GM18873 (cell line): ENCODE measurements around the gene SPPL3.

Experiments
- ATAC-seq: cut with Tn5 transposase; IDR thresholded peaks from one replicate; pipeline ENCODE4 v1.9.1; 2021; ENCODE audit warnings: mild to moderate bottlenecking, moderate library complexity, moderate number of reproducible peaks; ENCODE audit not compliant: unreplicated experiment, low FRiP score

SPPL3 gene

DNA sequence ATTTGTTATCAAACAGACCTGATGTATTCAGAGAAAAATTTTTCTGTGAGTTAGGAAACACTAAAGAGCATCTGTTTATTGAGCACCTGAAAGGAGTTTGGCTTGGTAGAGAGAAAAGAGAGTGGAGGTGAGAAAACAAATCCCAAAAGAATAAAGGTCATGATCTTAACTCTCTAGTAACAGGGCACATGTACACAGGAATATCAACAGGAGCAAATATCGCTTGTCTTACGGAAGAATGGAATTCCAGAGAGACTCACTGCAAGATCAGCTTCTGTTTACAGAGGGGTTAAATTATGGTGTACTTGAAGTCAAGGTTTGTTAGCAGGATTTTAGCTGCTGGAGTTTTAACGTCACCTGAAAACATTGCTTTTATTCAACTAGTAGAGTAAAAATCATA is 78.8 kb downstream of the SPPL3 start:
- no peak for ATAC-seq

DNA sequence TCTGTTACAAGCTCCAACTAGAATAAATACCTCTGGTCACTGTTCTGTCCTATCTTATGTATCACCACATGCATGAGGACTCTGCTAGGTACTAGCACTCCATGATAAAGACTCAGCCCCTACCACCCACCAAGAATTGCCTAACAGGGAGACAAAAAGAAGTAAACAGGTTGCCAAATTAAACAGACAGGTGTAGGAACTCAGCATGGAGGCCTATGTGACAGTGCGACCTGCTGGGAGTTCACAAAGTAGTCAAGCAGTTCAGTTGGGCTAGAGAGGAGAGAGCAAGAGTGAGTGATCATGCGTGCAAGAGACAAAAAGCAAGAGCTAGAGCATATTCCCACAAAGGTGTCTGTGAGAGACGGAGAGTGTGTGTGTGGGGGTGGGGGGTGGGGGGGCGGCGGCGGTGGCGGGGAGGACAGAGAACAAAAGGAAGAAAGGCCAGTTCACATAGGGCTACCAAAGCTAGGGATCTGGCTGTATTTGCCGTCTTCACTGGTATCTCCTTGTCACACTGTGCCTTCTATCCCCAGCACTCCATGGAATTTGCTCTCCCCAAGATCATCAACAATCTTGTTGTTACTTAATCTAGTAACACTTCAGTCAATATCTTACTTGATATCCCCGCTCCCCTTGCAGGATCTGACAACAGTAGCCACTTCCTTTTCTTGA is 81.2 kb downstream of the SPPL3 start:
- no peak for ATAC-seq

DNA sequence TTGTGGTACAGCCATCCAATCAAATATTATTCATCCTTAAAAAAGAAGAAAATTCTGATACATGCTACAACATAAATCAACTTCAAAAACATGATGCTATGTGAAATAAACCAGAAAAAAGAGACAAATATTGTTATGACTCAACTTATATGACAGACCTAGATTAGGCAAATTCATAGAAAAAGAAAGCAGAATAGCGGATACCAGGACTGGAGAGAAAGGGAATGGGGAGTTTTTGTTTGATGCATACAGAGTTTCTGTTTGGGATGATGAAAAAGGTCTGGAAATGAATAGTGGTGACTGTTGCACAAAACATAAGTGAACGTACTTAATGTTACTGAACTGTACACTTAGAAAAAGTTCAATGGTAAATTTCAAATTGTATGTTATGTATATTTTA is 82.3 kb downstream of the SPPL3 start:
- no peak for ATAC-seq

DNA sequence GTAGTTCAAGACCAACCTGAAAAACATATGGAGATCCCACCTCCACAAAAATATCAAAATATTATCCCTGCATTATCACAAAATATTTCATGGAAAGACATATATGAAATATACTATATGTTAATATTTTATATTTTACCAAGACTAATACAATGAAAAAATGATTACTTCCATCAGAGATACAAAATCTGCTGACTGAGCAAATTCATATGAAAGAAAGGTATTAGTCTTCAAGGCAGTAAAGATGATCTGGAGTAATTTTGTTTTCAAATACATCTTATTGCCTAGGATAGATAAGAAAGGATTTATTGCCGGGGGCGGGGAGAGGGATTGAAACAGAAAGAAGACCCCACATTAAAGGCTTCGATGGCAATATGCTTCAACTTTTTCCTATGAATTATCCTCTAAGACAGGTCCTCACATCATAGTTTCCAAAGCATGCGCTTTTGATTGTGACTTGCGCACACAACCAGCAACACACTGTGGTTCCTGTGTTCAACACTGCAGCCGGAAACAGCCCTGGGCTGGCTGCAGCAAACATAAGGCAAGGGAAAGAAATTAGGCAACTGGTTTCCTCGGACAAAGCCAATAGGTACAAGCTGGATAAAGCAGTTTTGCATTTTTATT is 83.2 kb downstream of the SPPL3 start:
- no peak for ATAC-seq

DNA sequence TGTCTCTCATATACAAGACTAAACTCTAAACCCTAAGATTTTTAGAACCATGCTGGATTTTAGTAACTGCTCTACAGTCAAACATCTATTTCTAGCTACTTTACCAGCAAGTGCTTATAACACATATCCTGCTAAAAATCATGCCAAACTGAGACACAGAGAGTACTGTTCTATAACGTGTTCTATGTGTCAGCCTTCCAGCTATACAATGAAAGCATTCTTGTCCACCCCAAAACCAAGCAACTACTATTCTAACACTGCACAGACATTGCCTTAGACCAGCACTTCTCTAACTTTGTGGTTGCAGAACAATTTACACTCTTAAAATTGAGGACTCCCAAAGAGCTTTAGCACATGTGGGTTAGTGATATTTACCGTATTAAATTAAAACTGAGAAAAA is 85.7 kb downstream of the SPPL3 start:
- ATAC-seq = no peak

DNA sequence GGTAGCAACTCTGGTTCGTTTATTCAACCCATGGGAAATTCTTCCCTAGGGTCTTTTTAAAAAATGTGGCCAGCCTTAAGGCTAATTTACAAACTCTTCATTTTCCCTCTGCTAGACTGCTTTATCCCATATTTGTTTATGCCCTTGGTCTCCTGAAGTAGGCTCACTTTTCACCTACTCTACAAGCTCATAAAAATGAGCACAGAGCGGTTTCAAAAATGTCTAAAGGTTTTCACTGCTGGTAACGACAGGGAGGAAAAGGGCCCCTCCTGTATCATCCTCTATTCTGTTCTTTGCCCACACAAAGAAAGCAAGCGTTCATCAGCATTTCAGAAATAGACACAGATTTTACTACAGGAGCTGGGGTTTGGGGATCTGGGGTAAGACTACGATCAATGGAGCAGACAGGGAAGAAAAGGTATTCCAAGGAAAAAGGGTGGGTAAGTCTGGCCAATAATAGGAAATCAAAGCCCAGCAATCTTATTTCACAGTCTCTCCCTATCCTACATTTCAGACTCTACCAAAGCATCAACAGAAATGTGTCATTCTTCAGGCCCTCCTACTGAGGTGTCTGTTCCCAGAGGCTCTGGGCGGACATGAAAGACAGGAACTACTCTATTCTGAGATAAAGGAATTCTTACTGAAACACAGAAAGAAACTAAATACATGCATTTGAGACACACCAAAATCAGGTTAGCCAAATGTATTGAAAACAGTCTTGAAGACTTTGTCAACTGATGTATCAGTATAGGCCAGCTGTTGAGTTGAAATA is 86.4 kb downstream of the SPPL3 start:
- ATAC-seq = no peak

DNA sequence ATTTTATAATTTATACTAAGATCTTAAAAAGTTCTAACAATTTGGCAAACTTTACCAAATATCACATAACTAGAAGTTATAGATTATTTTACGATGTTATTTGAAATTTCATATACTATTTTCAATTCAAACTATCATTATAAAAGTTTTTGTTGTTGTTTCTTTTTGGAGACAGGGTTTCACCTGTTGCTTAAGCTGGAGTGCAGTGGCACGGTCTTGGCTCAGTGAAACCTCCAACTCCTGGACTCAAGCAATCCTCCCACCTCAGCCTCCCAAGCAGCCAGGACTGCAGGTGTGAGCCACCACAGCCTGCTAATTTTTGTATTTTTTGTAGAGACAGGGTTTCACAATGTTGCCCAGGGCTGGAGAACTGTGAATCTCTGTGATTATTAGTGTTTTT is 87.8 kb downstream of the SPPL3 start:
- no peak for ATAC-seq

DNA sequence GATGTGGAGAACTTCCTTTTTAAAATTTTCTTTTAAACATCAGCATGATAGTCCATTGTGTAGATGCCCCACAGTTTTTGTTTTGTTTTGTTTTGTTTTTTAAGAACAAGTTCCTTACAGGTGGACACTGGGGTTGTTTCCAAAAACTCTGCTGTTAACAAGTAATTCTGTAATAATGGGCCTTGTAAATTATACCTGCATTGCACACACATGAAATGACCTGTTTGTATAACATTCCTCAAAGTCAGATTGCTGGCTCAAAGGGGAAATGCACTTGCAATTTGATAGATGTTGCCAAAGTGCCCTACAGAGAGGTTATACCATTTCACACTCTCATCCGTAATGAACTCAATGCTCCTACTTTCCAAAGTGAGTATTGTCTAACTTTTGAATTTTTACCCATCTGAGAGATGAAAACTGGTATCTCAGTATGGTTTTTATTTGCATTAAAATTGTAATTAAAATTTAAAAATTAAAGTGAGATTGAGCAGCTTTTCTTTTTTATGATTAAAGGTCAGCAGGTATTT is 89.2 kb downstream of the SPPL3 start:
- no peak for ATAC-seq

DNA sequence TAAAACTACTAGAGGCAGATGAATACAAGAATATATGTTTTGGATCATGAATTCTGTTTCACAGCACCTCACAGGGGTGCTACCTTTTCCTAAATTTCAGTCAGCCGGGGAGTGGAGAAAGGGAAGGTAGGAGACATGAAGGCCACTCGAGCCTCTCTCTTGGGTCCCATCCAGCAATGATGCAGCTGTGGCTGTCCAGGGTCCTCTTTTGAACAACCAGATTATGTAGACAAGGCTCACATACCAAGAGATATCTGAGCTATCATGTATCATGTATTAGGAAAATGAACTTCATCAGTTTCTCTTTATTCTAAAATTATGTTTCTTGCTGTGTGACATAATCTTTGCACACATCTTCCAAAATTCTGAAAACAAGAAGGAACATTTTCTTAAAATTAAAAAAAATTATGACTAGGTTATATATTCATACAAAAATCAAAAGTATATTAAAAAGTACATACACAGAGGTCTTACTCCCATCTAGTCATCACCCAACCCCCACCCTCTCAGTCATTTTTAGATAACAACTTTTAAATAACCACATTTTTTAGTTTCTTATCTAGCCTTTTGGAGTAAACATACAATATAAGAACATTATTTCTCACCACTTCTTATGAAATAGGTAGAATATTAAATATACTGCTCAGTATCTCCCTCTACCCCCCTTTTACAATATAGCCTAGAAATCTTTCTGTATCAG is 89.8 kb downstream of the SPPL3 start:
- no peak for ATAC-seq

DNA sequence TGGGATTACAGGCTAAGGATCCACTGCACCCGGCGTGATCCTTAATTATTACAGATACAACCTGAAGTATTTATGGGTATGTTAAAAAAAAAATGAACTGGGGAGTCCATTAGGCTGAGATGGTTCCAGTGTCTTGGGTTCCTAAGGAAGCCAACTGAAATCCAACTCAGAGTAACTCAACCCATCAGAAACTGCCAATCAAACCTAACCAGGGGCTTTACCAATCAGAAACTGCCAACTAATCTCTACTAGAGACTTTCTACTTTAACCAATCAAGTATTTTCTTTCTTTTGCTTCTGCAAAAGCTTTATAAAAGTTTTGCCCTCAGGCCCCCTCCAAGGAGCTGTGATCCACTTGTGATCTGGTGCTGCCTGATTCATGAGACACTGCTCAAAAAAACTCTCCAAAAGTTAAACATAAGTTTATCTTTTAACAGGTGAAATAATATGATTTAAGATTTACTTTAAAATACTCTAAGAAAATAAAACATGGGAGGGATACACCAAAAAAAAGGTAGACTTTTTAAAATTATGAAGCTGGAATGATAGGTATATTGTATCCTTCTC is 90.5 kb downstream of the SPPL3 start:
- ATAC-seq = no peak

DNA sequence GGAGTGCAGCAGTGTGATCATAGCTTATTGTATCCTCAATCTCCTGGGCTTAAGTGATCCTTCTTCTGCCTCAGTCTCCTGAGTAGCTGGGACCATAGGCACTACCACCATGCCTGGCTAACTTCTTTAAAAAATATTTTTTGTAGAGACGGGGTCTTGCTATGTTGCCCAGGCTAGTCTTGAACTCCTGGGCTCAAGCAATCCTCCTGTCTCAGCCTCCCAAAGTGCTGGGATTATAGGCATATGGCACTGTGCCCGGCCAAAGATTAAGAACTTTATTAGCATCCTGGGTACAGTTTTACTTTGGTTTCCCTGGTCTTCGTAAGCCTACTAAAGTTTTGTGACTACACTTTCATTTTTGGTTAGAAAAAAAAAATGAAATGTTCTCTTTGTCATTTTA is 94.1 kb downstream of the SPPL3 start:
- ATAC-seq = no peak

DNA sequence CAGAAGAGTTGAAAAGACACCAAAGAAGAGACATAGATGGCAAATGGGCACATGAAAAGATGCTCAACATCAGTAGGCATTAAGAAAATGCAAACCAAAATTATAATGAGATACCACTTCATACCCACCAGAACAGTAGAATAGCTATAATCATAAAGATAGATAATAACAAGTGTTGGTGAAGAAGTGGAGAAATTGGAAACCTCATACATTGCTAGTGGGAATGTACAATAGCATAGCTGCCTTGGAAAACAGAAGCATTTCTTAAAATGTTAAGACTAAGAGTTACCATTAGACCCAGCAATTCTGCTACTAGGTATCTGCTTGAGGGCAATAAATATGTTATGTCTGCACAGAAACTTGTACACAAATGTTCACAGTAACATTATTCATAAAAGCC is 99.7 kb downstream of the SPPL3 start:
- ATAC-seq = no peak

DNA sequence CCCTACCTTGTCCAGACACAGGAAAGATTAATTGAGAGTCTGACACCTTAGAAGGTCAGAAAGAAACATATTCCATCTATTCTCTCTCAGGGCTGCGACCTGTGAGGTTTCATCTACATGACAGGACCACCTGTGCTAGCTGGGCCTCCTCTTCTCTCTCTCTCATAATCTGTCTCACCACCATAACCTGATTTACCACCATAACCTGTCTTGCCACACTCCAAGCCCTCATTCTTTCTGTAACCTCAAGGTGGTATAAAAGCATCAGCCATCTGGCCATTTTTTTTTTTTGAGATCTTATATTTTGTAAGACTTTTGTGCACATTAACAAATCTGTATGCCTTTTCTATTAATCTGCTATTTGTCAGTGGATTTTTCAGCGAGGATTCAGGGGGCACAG is 103.0 kb downstream of the SPPL3 start:
- no peak for ATAC-seq

DNA sequence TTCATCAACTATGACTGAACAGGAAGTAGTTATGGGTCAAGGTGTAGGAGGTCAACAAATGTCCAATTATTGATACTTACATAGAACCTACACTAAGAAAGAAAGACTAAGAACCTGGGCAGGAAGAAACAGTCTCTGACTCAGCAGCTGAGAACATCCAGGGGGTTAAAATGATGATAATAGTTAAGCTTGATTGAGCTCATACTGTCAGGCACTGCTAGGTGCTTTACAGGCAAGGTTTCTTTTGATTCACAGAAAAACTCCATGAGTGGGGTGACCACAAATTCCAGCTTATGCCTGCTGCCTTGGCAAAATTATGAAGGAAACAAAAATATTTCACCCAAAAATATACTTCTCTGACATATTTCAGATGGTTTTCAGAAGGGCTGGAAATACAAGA is 103.5 kb downstream of the SPPL3 start:
- no peak for ATAC-seq

DNA sequence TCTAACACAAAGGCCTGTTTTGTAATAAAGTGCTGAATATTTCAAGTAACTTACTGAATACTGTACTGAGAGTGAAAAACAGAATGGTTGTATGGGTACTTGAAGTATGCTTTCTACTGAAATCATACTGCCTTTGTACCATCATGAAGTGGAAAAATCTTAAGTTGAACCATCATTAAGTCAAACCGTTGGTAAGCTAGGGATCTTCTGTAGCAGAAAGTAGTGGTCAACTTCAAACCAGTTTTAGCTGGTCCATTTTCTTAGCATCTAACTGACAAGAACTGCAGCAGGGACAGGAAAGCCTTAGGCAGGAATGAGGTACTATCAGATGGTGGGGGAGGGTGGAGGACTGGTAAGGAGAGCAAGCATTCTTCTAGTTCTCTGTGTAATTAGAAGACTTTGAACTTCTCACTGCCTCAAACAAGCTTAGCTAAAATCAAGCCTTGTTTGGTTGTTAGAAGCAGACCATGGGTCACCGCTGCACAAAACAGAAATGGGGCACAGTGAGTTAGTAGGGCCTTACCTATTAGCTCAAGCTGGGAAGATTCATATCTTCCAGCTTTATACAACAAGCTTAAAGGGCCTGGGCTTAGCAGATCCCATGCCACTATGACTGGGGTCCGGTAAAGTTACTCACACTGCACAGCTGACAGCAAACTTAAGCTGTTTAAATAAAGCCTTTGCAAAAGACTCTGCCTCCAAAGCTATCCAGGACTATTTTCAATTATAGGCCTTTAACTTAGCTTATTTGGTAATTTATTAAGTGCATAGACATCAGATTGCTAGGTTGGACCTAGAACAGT is 104.7 kb downstream of the SPPL3 start:
- no peak for ATAC-seq

DNA sequence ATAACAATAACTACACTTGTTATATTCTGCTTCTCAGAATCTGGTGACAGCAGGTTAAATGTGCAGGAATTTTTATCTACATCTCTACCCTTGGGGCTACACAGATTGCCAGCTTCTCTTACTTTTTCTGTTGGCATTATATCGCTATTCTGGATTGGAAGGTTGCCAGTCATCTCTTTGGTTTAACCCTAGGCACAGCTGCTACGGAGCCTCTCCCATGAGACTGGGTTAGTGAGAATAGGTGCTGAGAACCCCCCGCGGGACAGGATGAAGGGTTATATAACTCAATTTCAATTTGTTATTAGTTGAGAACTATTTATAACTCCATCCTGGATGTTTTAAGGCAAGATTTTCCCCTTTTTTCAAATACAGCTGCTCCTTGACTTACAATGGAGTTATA is 105.5 kb downstream of the SPPL3 start:
- no peak for ATAC-seq

DNA sequence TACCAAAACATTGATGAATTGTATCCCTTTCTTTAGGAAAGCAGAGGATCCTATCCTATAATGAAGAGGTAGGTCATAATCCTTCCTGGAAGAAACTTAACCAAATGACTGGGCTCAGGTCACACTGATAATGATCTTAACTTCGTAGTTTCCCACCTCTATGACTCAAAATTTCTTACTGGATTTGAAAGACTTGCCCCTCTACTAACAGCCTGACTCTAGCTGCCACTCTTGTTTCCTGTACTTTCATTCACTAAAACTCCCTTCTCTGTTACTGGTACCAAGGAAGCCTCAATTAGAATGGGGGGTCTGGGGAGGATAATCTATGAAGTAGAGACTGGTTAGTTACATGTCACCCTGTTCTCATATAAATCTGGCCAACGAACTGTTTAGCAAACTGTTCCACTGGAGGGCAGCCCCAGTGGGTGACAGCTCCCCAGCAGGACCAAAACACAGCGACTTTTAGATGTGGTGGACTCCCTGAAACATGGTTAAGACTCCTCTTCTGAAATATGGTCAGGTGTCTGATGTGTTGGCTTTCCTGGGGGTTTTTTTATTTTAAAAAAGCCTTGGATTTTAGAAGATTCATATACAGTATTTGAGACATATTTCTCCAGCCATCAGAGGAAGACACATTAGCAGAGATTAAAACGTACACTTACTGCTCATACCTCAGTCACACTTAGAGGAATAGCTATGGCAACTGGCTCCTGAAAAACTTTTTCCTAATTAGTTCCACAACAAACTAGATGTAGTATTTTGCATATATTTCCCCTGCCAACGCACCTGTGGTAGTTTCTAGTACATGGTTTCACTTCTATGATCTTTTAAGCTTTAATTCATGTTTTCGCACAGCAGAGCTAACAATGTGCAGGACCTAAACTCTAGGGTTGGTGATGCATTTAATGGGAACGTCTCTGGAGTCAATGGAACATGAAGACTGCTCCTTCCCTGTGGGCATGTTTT is 106.2 kb downstream of the SPPL3 start:
- no peak for ATAC-seq

DNA sequence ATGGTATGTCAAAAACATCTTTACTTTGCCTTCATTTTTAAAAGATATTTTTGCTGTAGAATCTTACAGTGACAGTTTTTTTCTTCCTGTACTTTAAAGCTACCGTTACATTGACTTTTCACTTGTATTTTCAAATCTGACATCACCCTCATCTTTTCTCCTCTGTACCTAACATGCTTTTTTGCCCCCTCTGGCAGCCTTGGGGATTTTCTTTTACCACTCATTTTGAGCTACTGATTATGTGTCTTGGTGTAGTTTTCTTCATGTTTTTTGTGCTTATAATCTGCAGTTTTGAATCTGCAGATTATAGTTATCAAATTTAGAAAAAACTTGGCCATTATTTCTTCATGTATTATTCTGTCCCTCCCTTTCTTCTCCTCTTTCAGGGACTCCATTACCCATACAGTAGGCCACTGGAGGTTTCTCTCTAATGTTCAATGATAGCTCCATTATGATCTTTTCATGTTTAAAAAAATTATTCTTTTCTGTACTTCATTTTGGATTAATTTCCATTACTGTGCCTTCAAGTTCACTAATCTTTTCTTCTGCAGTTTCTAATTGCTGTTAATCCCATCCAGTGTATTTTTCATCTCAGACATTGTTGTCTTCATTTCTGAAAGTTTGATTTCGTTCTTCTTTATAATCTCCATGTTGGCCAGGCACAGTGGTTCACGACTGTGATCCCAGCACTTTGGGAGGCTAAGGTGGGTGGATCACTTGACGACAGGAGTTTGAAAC is 108.5 kb downstream of the SPPL3 start:
- ATAC-seq = no peak
